ENCODE results near the gene SIGLEC15.

SIGLEC15 gene

GRCh38 chr18:45852631-45853030, 27.2 kb downstream of the SIGLEC15 start:
- no peak for TF ChIP-seq CTCF (IDR thresholded peaks at IDR 0.05; ENCODE audit: borderline replicate concordance, control extremely low read depth, extremely low read depth, insufficient read depth, missing control alignments)
- in situ Hi-C loops (cut with MboI; ENCODE audit: low sequenced_read_pairs, unreplicated experiment): no loop called here
- DNase-seq (ENCODE audit: low spot score): no peak

GRCh38 chr18:45854036-45854586, 28.6 kb downstream of the SIGLEC15 start:
- TF ChIP-seq CTCF (IDR thresholded peaks at IDR 0.05; ENCODE audit: borderline replicate concordance, control extremely low read depth, extremely low read depth, insufficient read depth, missing control alignments): no peak
- in situ Hi-C loops (cut with MboI; ENCODE audit: low sequenced_read_pairs, unreplicated experiment): no loop called here
- no peak for DNase-seq (ENCODE audit: low spot score)

GRCh38 chr18:45856531-45856930, 31.1 kb downstream of the SIGLEC15 start:
- TF ChIP-seq CTCF (IDR thresholded peaks at IDR 0.05; ENCODE audit: borderline replicate concordance, control extremely low read depth, extremely low read depth, insufficient read depth, missing control alignments): no peak
- in situ Hi-C loops (cut with MboI; ENCODE audit: low sequenced_read_pairs, unreplicated experiment): no loop called here
- no peak for DNase-seq (ENCODE audit: low spot score)

- in situ Hi-C loops (cut with MboI; ENCODE audit: low sequenced_read_pairs, unreplicated experiment): no loop called here
- no peak for TF ChIP-seq CTCF (IDR thresholded peaks at IDR 0.05; ENCODE audit: borderline replicate concordance, control extremely low read depth, extremely low read depth, insufficient read depth, missing control alignments)
- DNase-seq (ENCODE audit: low spot score): no peak
Observed at GRCh38 chr18:45859334-45859733, 33.9 kb downstream of the SIGLEC15 start.

- DNase-seq (ENCODE audit: low spot score): no peak
- in situ Hi-C loops (cut with MboI; ENCODE audit: low sequenced_read_pairs, unreplicated experiment): no loop called here
- no peak for TF ChIP-seq CTCF (IDR thresholded peaks at IDR 0.05; ENCODE audit: borderline replicate concordance, control extremely low read depth, extremely low read depth, insufficient read depth, missing control alignments)
Observed at GRCh38 chr18:45860492-45860891, 35.0 kb downstream of the SIGLEC15 start.

GRCh38 chr18:45860971-45861370, 35.5 kb downstream of the SIGLEC15 start:
- in situ Hi-C loops (cut with MboI; ENCODE audit: low sequenced_read_pairs, unreplicated experiment): no loop called here
- DNase-seq (ENCODE audit: low spot score): no peak
- no peak for TF ChIP-seq CTCF (IDR thresholded peaks at IDR 0.05; ENCODE audit: borderline replicate concordance, control extremely low read depth, extremely low read depth, insufficient read depth, missing control alignments)

GRCh38 chr18:45861926-45862325, 36.5 kb downstream of the SIGLEC15 start:
- no peak for DNase-seq (ENCODE audit: low spot score)
- in situ Hi-C loops (cut with MboI; ENCODE audit: low sequenced_read_pairs, unreplicated experiment): no loop called here
- no peak for TF ChIP-seq CTCF (IDR thresholded peaks at IDR 0.05; ENCODE audit: borderline replicate concordance, control extremely low read depth, extremely low read depth, insufficient read depth, missing control alignments)
